Neutrophil (primary cell): ENCODE results near the gene COMMD1.

Source experiments
- H3K27ac ChIP-seq: fragments of 200-600 bp; sonication (generic); 2 replicates; pipeline ENCODE4 v1.5.1; 2016; ENCODE audit warnings: mild to moderate bottlenecking, moderate library complexity
- H3K27me3 ChIP-seq: fragments of 200-600 bp; sonication (generic); 2 replicates; pipeline ENCODE4 v1.6.0; 2016; ENCODE audit warnings: mild to moderate bottlenecking
- H3K36me3 ChIP-seq: fragments of 200-600 bp; sonication (generic); 2 replicates; pipeline ENCODE4 v1.5.1; 2017
- H3K4me1 ChIP-seq, 2 experiments: fragments of 200-600 bp in 1 of 2; sonication (generic) in 1 of 2; 1 replicate in 1 of 2; 2 replicates in 1 of 2; pipeline versions ENCODE4 v1.5.1 to v1.6.1; 2013 to 2016; ENCODE audit warnings: low read depth in 1 of 2, low read length in 1 of 2, mild to moderate bottlenecking in 1 of 2, moderate library complexity in 1 of 2; ENCODE audit not compliant: control insufficient read depth in 1 of 2, insufficient read depth in 1 of 2
- H3K4me3 ChIP-seq, 2 experiments: fragments of 200-600 bp in 1 of 2; sonication (generic) in 1 of 2; 1 replicate in 1 of 2; 2 replicates in 1 of 2; pipeline ENCODE4 v1.5.1; 2013 to 2016; ENCODE audit warnings: low read depth in 1 of 2, low read length in 1 of 2, mild to moderate bottlenecking in 1 of 2, moderate library complexity in 1 of 2
- H3K9me3 ChIP-seq: fragments of 200-600 bp; sonication (generic); 2 replicates; pipeline ENCODE4 v1.5.1; 2016
- TF ChIP-seq, protein P1 (sequence below): fragments of 200-600 bp; sonication (generic); IDR thresholded peaks from 2 replicates; pipeline ENCODE4 v1.5.1; 2016; ENCODE audit warnings: antibody characterized with exemption

The COMMD1 gene

GRCh38 chr2:61943251-61943650, 37.8 kb downstream of the COMMD1 start:
- H3K4me3 ChIP-seq, result no peak overlapping the region
- no peaks in the 10 kb centered on the region for H3K27me3 ChIP-seq
- no peaks in the 10 kb centered on the region for H3K9me3 ChIP-seq
- no peaks in the 10 kb centered on the region for H3K36me3 ChIP-seq
- H3K27ac ChIP-seq, result no peak overlapping the region
- H3K4me1 ChIP-seq, result no peaks in the 10 kb centered on the region
- TF ChIP-seq, protein P1, sequence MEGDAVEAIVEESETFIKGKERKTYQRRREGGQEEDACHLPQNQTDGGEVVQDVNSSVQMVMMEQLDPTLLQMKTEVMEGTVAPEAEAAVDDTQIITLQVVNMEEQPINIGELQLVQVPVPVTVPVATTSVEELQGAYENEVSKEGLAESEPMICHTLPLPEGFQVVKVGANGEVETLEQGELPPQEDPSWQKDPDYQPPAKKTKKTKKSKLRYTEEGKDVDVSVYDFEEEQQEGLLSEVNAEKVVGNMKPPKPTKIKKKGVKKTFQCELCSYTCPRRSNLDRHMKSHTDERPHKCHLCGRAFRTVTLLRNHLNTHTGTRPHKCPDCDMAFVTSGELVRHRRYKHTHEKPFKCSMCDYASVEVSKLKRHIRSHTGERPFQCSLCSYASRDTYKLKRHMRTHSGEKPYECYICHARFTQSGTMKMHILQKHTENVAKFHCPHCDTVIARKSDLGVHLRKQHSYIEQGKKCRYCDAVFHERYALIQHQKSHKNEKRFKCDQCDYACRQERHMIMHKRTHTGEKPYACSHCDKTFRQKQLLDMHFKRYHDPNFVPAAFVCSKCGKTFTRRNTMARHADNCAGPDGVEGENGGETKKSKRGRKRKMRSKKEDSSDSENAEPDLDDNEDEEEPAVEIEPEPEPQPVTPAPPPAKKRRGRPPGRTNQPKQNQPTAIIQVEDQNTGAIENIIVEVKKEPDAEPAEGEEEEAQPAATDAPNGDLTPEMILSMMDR, result no peak

DNA sequence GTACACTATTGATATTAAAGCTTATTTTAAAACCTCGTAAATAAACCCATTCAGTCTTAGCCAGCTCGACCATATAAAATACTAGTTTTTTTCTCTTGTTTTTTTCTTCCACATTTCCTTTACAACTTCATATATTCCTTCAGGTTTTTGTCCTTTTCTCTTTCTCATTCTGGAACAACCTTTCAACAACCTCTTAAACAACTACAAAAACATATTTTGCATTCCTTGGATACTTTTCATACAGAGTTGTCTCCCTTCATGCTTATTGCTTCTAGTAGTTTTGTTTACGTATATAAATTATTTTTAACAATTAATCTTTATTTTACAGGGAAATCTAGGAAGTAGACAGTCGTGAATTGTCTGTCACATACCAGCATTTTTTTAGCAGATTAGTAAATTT, 41.2 kb downstream of the COMMD1 start:
- TF ChIP-seq, protein P1, result no peak
- H3K9me3 ChIP-seq, result no peaks in the 10 kb centered on the region
- no peaks in the 10 kb centered on the region for H3K27me3 ChIP-seq
- no peaks in the 10 kb centered on the region for H3K4me1 ChIP-seq
- H3K4me3 ChIP-seq, result no peak overlapping the region
- H3K36me3 ChIP-seq, result no peaks in the 10 kb centered on the region
- no peak overlapping the region for H3K27ac ChIP-seq

DNA sequence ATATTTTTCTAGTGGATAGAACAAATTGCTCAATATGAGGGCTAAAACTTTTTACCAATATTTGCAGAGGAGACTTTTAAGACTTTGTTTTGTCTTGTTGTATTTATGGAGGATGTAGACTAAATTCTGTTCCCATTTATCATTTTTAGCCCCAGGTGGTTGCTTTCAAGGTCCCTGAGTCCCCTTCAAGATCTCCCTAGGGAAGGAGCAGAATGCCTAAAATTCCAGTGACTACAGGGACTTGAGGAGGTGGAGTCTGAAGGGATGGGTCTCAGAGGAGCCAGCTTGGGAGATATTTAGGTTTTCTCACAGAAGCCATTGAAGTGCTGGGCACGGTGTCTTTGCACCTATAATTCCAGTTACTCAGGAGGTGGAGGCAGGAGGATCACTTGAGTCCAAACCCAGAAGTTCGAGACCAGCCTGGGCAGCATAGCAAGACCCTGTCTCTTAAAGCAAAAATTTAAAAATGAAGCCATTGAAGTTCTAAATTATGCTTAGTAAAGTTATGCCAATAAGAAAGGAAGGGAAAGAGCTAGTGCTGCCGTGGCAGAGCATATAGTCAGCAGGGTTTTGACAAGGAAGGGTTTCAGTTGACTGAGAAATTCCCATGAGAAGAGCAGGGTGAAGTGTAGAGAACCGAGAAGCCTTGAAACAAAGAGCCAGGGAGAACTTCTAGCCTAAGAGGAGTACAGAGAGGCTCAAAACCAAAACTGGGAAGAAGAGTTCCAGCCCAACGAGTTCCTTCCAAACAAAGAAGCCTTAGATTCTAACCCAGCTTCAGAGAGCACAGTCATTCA, 43.4 kb downstream of the COMMD1 start:
- Histone ChIP-seq H3K27me3 (no peaks in the 10 kb centered on the region), H3K9me3 (no peaks in the 10 kb centered on the region), H3K36me3 (no peaks in the 10 kb centered on the region), H3K27ac (no peak overlapping the region), H3K4me3 (no peak overlapping the region), H3K4me1 (no peaks in the 10 kb centered on the region)
- TF ChIP-seq, protein P1, result no peak

- H3K4me3 ChIP-seq, result no peak overlapping the region
- H3K9me3 ChIP-seq, result no peaks in the 10 kb centered on the region
- TF ChIP-seq, protein P1, result no peak
- no peaks in the 10 kb centered on the region for H3K36me3 ChIP-seq
- H3K4me1 ChIP-seq, result no peaks in the 10 kb centered on the region
- no peak overlapping the region for H3K27ac ChIP-seq
- H3K27me3 ChIP-seq, result no peaks in the 10 kb centered on the region
These were observed 43.9 kb downstream of the COMMD1 start for GRCh38 chr2:61949458-61949713.

DNA sequence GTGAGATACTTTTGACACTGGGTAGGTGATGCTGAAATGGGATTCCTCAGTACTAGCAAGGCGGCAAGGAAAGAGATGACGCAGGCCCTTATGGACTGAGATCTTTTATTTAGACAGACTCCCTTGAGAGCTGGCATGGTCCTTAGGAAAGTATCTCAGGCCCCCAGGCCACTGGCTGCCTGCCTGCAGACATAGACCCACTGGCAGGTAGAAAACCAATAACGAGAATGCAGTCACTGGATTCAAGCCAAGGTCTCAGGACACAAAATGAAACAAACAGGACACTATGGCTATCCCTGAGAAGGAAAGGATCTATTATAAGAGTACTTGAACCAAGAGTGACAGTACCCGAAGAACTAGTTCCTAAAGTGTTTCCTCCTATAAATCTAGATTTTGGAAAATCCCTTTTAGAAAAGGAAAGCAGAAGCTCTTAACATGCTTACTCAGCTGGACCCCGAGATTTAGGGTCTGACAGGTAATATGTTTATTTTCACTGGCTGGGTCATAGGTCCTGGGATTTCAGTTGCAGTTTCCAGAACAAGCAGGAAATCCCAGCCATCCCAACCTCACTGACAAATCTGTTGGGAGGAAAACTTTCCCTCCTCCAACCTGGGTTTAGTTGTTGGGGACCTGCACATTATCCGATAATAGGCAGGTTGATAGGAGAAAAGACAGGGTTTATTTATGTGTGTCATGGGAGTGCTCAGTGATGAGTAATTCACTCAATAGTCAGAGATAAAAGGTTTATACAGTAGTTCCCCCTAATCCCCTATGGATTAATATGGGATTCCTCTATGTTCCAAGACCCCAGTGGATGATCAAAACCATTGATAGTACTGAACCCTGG, 44.5 kb downstream of the COMMD1 start:
- H3K27ac ChIP-seq, result no peak overlapping the region
- no peaks in the 10 kb centered on the region for H3K27me3 ChIP-seq
- H3K9me3 ChIP-seq, result no peaks in the 10 kb centered on the region
- no peaks in the 10 kb centered on the region for H3K4me1 ChIP-seq
- TF ChIP-seq, protein P1, result no peak
- H3K36me3 ChIP-seq, result no peaks in the 10 kb centered on the region
- no peak overlapping the region for H3K4me3 ChIP-seq
